ENCODE measurements around the gene CDKL4. TPM values are rescaled to one million over a fixed set of nuclear protein-coding genes. Genes with fewer than 3 reads are reported as not detected.
A peak's percentile ranks its signal among the peaks of the same experiment; 100 is the strongest.
"Not testable (repeated sequence)": the region's sequence is repeated elsewhere in the genome, so short reads cannot be mapped to it uniquely, and the experiment has no call there.

The CDKL4 gene
- total RNA-seq, 1 experiment from 2014 or later: not detected

DNA sequence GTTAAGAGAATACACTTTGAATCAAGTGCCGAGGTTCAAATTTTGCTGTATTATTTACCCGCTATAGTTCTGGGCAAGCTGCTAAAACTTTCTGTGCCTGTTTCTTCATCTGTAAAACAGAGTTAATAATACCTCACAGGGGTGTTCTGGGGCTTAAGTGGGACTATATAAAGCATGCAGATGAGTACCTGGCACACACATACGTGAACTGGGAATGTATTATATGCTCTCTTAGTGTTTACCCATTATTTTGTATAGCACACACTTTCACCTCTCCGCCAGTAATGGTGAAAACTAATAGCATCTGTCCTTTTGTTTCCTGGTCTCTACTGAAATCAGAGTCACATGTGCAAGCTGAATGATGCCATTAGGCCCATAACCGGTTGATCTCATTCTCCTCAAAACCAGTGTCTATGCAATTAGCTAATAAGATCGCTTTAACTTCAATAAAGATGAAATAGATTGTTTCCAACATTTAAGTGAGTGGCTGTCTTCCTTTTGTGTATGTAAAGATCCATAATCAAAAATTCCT is 3.8 kb upstream of the CDKL4 start:
- H3K36me3 ChIP-seq (replicated peaks; ENCODE audit: control insufficient read depth, insufficient read depth, low read length): peaks cover 8% of the 10 kb centered on the region
- H3K4me3 ChIP-seq (ENCODE audit: insufficient read depth, low read depth, low read length): no peak overlapping the region
- DNase-seq: no peak
- H3K27me3 ChIP-seq (ENCODE audit: control insufficient read depth, insufficient read depth, low read length): no peaks in the 10 kb centered on the region

DNA sequence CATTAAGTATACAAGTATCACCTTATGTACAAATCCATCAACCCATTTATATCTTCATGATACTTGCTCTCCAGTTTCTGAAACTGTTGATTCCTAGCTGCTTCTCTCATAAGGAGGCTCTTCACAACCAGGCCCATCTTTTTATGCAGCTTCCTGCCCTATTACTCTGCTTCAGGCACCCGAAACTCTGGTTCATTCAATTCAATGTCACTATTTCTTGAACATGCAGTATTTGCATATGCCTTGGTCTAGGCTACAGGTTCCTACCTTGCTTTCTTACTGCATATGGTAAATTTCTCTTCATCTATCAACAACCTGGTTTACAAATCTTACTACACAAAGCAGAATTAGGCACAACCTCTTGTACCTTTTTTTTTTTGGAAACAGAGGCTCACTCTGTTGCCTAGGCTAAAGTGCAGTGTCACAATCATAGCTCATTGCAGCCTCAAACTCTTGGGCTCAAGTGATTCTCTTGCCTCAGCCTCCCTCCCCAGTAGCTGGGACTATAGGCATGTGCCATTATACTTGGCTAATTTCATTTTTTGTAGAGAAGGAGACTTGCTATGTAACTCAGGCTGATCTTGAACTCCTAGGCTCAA is 2.7 kb upstream of the CDKL4 start:
- Histone ChIP-seq H3K27me3 (ENCODE audit: control insufficient read depth, insufficient read depth, low read length) (no peaks in the 10 kb centered on the region), H3K4me3 (ENCODE audit: insufficient read depth, low read depth, low read length) (no peak overlapping the region), H3K36me3 (replicated peaks; ENCODE audit: control insufficient read depth, insufficient read depth, low read length) (peaks cover 5% of the 10 kb centered on the region)
- no peak for DNase-seq

DNA sequence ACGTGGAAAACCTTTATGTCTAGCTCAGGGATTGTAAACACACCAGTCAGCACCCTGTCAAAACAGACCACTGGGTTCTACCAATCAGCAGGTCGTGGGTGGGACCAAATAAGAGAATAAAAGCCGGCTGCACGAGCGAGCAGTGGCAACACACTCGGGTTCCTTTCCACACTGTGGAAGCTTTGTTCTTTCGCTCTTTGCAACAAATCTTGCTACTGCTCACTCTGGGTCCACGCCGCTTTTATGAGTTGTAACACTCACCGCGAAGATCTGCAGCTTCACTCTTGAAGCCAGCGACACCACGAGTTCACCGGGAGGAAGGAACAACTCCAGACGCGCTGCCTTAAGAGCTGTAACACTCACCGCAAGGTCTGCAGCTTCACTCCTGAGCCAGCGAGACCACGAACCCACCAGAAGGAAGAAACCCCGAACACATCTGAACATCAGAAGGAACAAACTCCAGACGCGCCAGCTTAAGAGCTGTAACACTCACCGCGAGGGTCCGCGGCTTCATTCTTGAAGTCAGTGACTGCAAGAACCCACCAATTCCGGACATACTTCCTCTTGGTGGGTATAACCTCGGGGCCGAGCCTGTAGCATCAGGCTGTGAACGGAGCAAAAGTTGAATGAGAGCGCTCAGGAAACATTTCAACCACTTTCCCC is 1.3 kb upstream of the CDKL4 start:
- not testable (repeated sequence) for H3K4me3 ChIP-seq (ENCODE audit: insufficient read depth, low read depth, low read length); H3K36me3 ChIP-seq (replicated peaks; ENCODE audit: control insufficient read depth, insufficient read depth, low read length); H3K27me3 ChIP-seq (ENCODE audit: control insufficient read depth, insufficient read depth, low read length); DNase-seq

DNA sequence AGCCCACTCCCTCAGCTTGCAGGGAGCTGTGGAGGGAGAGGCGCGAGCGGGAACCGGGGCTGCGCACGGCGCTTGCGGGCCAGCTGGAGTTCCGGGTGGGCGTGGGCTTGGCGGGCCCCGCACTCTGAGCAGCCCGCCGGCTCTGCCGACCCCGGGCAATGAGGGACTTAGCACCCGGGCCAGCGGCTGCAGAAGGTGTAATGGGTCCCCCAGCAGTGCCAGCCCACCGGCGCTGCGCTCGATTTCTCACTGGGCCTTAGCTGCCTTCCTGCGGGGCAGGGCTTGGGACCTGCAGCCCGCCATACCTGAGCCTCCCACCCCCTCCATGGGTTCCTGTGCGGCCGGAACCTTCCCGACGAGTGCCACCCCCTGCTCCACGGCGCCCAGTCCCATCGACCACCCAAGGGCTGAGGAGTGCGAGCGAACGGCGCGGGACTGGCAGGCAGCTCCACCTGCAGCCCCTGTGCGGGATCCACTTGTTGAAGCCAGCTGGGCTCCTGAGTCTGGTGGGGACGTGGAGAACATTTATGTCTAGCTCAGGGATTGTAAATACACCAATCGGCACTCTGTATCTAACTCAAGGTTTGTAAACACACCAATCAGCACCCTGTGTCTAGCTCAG is 582 bp upstream of the CDKL4 start:
- not testable (repeated sequence) for H3K36me3 ChIP-seq (replicated peaks; ENCODE audit: control insufficient read depth, insufficient read depth, low read length); H3K4me3 ChIP-seq (ENCODE audit: insufficient read depth, low read depth, low read length); DNase-seq; H3K27me3 ChIP-seq (ENCODE audit: control insufficient read depth, insufficient read depth, low read length)

DNA sequence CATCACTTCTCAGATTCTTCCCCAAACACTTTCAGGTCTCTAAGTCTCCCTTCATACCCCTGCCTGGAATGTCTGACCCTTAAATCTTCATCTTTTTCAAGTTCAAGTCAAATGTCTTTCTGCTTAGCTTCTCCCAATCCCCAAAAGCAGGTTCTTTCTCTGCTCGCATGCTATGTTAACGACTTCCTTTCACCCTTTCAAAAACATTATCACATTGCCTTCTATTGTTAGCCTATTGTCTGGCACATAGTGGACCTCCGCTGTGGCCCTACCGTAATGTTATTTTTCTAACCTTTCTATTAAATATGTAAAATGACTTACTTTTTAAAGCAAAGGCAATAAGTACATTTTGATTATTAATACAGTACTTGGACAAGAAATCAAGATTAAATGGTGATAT is 2.2 kb downstream of the CDKL4 start:
- Histone ChIP-seq H3K27me3 (ENCODE audit: control insufficient read depth, insufficient read depth, low read length) (no peaks in the 10 kb centered on the region), H3K4me3 (ENCODE audit: insufficient read depth, low read depth, low read length) (no peak overlapping the region), H3K36me3 (replicated peaks; ENCODE audit: control insufficient read depth, insufficient read depth, low read length) (no peaks in the 10 kb centered on the region)
- no peak for DNase-seq

DNA sequence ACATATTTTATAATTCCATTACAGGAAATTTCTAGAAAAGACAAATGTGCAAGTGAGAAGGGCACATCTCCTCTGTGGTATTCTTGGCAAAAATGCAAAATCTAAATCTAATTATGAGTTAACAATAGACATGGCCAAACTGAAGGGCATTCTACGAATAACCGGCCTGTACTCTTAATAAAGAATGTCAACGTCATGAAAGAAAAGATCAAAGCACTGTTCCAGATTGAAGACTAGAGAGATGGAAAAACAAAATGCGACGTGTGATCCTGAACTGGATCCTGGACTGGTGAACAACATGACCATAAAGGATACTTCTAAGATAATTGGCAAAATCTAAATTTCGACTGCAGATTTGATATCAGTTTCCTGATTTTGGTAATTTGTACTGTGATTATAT is 3.0 kb downstream of the CDKL4 start:
- no peak for DNase-seq
- no peak overlapping the region for H3K4me3 ChIP-seq (ENCODE audit: insufficient read depth, low read depth, low read length)
- H3K36me3 ChIP-seq (replicated peaks; ENCODE audit: control insufficient read depth, insufficient read depth, low read length): no peaks in the 10 kb centered on the region
- no peaks in the 10 kb centered on the region for H3K27me3 ChIP-seq (ENCODE audit: control insufficient read depth, insufficient read depth, low read length)

DNA sequence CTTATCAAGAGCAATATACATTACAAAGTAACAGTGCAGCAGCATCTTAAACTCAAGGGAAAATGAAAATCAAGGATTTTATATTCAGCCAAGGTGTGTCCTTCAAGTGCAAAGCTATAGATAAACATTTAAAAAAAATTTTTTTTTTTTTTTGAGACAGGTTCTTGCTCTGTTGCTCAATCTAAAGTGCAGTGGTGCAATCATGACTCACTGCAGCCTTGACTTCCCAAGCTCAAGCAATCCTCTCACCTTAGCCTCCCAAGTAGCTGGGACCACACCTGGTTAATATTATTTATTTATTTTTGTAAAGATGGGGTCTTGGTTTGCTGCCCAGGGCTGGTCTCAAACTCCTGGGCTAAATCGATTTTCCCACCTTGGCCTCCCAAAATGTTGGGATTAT is 9.0 kb downstream of the CDKL4 start:
- no peak overlapping the region for H3K4me3 ChIP-seq (ENCODE audit: insufficient read depth, low read depth, low read length)
- no peaks in the 10 kb centered on the region for H3K36me3 ChIP-seq (replicated peaks; ENCODE audit: control insufficient read depth, insufficient read depth, low read length)
- H3K27me3 ChIP-seq (ENCODE audit: control insufficient read depth, insufficient read depth, low read length): no peaks in the 10 kb centered on the region
- no peak for DNase-seq

DNA sequence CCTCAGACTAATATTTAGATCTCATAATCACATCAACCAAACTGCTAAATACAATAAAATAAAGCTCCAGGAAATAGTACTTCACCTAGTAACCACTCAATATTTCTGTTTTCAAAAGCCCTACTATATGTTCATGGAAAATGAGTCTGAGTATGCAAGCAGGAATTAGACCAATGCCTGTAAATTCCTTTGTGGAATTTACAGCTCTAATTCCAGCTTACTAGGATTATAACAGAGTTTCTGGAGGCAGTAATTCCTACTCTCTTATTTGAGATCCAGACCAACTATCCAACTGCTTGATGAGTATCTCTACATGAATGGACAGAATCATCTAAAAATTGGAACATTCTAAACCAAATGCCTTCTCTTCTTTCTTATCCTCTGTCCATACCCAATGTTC is 11.6 kb downstream of the CDKL4 start:
- no peak for DNase-seq
- Histone ChIP-seq H3K4me3 (ENCODE audit: insufficient read depth, low read depth, low read length) (no peak overlapping the region), H3K36me3 (replicated peaks; ENCODE audit: control insufficient read depth, insufficient read depth, low read length) (no peaks in the 10 kb centered on the region), H3K27me3 (ENCODE audit: control insufficient read depth, insufficient read depth, low read length) (no peaks in the 10 kb centered on the region)

DNA sequence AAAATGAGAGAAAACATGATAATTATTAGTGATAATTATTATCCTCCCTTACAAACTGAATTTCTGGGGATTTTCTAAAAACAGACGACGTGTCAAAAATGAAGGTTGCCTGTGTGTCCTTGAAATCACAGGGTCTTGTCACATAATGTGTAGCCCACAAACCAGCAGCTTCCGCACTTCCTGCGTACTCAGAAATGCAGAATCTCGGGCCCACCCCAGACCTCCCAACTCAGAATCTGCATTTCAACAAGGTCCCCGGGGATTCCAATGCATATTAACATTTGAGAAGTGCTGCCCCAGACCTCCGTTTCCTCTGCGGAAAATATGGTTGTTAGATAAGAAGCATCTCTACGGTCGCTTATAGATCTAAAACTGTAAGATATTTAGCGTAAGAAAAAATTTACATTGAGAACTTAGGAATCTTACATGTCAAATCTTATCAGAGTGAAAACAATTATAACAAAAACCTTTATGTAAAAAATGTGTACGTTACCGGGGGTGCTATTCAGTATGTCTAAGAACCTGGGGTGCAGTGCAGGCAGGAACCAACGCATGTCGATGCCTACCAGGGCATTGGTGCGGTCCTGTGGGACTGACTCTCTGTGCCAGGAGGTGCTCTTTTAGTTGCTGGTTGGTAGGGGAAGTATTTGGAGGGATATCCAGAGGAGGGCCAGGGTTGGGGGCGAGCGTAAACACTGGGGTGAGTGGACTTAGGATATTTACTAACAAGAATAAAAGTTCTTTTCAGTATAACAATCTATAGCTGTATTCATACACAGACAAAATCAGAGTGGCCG is 15.2 kb downstream of the CDKL4 start:
- DNase-seq: peak; percentile 27
- Histone ChIP-seq H3K27me3 (ENCODE audit: control insufficient read depth, insufficient read depth, low read length) (no peaks in the 10 kb centered on the region), H3K4me3 (ENCODE audit: insufficient read depth, low read depth, low read length) (peak overlapping the region; percentile 20; the same call in 1 of the 2 replicates), H3K36me3 (replicated peaks; ENCODE audit: control insufficient read depth, insufficient read depth, low read length) (no peaks in the 10 kb centered on the region)

DNA sequence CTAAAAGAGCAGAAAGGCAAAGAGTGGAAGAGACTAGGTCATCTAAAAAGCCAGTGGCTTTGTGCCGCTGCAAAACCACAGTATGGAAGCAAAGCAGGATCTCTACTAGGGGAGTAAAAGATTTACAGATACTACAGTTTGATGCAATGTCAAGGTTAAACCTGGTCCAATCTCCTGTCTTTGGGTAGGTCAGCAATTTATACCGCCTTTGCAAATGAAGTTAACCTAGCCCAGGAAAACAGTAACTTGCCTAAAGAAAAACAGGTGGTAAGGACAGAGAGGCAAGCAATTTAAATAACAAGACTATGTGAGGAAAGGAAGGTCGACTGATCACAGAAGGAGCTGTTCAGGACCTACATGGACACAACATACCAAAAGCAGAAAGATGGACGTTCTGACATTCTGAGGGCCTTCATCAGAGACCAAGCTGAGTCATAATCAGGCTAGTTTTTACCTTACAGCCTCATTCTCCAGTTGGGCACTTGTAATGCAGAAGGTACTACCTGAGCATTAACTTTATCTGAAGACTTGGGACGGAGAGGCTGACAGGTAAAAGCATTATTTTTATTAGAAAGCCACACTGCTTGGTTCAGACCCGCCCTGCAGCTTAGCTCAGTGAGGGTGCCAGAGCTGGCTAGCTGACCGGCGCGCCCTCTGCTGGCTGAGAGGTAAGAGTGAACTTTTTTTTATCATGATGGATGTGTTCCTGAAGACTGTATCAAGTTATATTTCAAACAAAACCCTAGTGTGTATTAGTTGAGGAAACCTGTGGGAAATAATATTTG is 15.9 kb downstream of the CDKL4 start:
- H3K27me3 ChIP-seq (ENCODE audit: control insufficient read depth, insufficient read depth, low read length): no peaks in the 10 kb centered on the region
- H3K4me3 ChIP-seq (ENCODE audit: insufficient read depth, low read depth, low read length): no peak overlapping the region
- H3K36me3 ChIP-seq (replicated peaks; ENCODE audit: control insufficient read depth, insufficient read depth, low read length): no peaks in the 10 kb centered on the region
- DNase-seq: peak; percentile 55

DNA sequence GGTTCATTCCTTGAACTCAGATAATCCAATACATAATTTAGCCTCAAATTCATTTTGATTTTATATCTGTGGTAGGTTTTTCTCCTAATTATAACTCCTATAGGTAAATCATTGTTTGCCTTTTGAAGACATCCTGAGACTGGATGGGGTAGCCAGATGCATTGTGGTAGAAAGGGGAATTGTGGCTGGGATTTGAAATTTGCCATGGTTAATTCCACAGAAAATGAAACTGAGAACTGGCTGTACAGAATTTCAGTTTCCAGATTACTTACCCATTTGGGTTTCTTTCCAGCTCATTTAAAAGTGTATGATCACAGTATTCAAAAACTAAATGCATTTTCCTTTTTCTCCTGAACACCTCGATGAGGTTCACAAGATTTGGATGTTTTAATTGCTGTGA is 18.2 kb downstream of the CDKL4 start:
- Histone ChIP-seq H3K27me3 (ENCODE audit: control insufficient read depth, insufficient read depth, low read length) (no peaks in the 10 kb centered on the region), H3K4me3 (ENCODE audit: insufficient read depth, low read depth, low read length) (no peak overlapping the region), H3K36me3 (replicated peaks; ENCODE audit: control insufficient read depth, insufficient read depth, low read length) (no peaks in the 10 kb centered on the region)
- no peak for DNase-seq

DNA sequence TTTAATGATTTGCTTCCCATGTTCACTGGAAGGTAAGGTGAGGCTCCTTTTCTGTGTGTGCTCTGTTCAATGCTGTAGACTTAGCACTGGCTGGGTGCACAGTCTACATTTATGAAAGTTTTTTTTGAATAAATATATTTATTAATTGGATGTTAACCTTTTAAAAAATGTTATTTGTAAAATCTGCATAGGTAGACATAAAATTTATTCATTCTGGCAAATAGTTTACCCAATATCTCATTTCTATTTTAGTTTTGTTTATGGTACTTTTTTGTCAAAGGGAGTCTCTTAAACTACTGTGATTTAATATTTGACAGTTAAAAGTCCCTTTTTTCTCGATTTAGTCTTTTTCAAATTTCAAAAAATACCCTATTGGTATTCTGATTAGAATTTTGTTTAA is 19.9 kb downstream of the CDKL4 start:
- H3K4me3 ChIP-seq (ENCODE audit: insufficient read depth, low read depth, low read length): no peak overlapping the region
- no peaks in the 10 kb centered on the region for H3K27me3 ChIP-seq (ENCODE audit: control insufficient read depth, insufficient read depth, low read length)
- H3K36me3 ChIP-seq (replicated peaks; ENCODE audit: control insufficient read depth, insufficient read depth, low read length): no peaks in the 10 kb centered on the region
- DNase-seq: no peak

DNA sequence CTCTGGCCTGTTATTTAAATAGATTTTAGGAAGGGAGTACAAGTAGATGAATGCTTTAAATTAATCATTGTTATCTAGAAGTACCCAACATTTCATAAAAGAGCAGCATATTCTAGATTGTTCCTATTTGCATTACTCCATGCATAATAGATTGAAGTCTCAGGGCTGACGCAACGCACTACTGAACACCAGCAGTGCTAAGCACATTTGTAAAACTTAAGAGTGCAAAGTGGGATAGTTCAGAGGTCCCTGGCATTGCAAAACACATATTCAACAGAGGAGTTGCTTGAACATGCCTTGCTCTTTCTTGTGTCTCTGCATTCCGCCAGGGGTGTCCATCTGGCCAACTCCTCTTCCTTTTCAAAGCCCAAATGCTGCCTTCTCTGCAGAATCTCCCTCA is 22.3 kb downstream of the CDKL4 start:
- H3K4me3 ChIP-seq (ENCODE audit: insufficient read depth, low read depth, low read length): no peak overlapping the region
- no peak for DNase-seq
- no peaks in the 10 kb centered on the region for H3K36me3 ChIP-seq (replicated peaks; ENCODE audit: control insufficient read depth, insufficient read depth, low read length)
- no peaks in the 10 kb centered on the region for H3K27me3 ChIP-seq (ENCODE audit: control insufficient read depth, insufficient read depth, low read length)

DNA sequence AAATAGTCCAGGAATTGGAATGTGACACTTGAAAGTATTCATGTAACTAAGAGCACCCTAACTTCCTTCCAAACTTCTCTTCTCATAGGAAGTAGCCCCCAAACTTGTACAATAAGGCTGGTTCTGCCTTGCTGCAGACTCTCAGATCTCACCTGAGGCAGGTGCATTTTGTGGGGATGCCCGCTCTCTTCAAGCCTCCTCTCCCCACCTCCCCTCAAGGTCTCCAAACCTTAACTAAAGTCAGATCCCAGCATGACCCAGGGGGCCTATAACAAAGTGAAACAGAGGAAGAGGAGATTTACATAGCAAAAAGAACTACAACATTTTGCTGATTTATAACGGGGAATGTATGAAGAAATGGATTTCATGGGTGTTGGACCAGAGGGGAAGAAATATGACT is 23.6 kb downstream of the CDKL4 start:
- Histone ChIP-seq H3K4me3 (ENCODE audit: insufficient read depth, low read depth, low read length) (no peak overlapping the region), H3K27me3 (ENCODE audit: control insufficient read depth, insufficient read depth, low read length) (no peaks in the 10 kb centered on the region), H3K36me3 (replicated peaks; ENCODE audit: control insufficient read depth, insufficient read depth, low read length) (no peaks in the 10 kb centered on the region)
- no peak for DNase-seq
